H1 (cell line): Measurements from ENCODE around the gene ARHGEF3. TPM values are rescaled to one million over a fixed set of nuclear protein-coding genes. Genes with fewer than 3 reads are reported as not detected.

Experiments used
- CTCF ChIA-PET: fragments of 300-600 bp; sonication (Branson Sonifier 250); formaldehyde crosslinking; loops from one replicate; lab custom pipeline; 2021; ENCODE audit not compliant: partially characterized antibody; lab: Charles Lee
- POLR2A ChIA-PET: fragments of 300-600 bp; sonication (Branson Sonifier 250); formaldehyde crosslinking; loops from one replicate; lab custom pipeline; 2021; ENCODE audit warnings: inconsistent platforms; ENCODE audit not compliant: partially characterized antibody; lab: Charles Lee
- DNase-seq, 2 experiments: peaks; one replicate each; pipeline versions ENCODE4 v3.0.0 to v3.0.0-alpha.2; 2010 to 2022; ENCODE audit warnings: low spot score in 2 of 2, low read depth in 1 of 2, mixed read lengths in 1 of 2
- FAIRE-seq: peaks from 2 replicates; lab custom pipeline; 2011; peaks lifted over from hg19 to GRCh38; lab: Jason Lieb, UNC
- H2AFZ ChIP-seq: 2 replicates; pipeline ENCODE4 v1.8.1; 2012; ENCODE audit warnings: low read length, inconsistent platforms
- H2AK5ac ChIP-seq: 2 replicates; pipeline ENCODE4 v1.6.1; 2013; ENCODE audit warnings: low read depth, low read length
- H2BK120ac ChIP-seq: replicated peaks from 2 replicates; pipeline ENCODE3; 2013; ENCODE audit warnings: low read depth, low read length, inconsistent platforms
- H2BK12ac ChIP-seq: 2 replicates; pipeline ENCODE4 v1.6.1; 2013; ENCODE audit warnings: low read depth, low read length
- H2BK15ac ChIP-seq: 2 replicates; pipeline ENCODE4 v1.6.1; 2013; ENCODE audit warnings: low read length
- H2BK20ac ChIP-seq: 2 replicates; pipeline ENCODE4 v1.6.1; 2013; ENCODE audit warnings: low read length
- H2BK5ac ChIP-seq: 2 replicates; pipeline ENCODE4 v1.6.1; 2013; ENCODE audit warnings: low read depth, low read length
- H3K14ac ChIP-seq: 2 replicates; pipeline ENCODE4 v1.6.1; 2013; ENCODE audit warnings: inconsistent platforms; ENCODE audit not compliant: insufficient read length
- H3K18ac ChIP-seq: 2 replicates; pipeline ENCODE4 v1.6.1; 2013; ENCODE audit warnings: low read length; ENCODE audit errors: extremely low read depth
- H3K23ac ChIP-seq: 2 replicates; pipeline ENCODE4 v1.6.1; 2013; ENCODE audit warnings: inconsistent platforms; ENCODE audit not compliant: insufficient read length
- H3K23me2 ChIP-seq: 2 replicates; pipeline ENCODE4 v1.6.1; 2013; ENCODE audit warnings: low read depth, low read length
- H3K27ac ChIP-seq: 2 replicates; pipeline ENCODE4 v1.6.1; 2011; ENCODE audit warnings: low read depth, low read length, inconsistent platforms
- H3K27me3 ChIP-seq, 4 experiments: replicated peaks in 1 of 4; 1 replicate in 1 of 4; 2 replicates in 3 of 4; pipeline versions ENCODE4 v1.6.1 to v1.8.1; 2011 to 2013; ENCODE audit warnings: low read length in 3 of 4, mild to moderate bottlenecking in 3 of 4, inconsistent platforms in 2 of 4, mixed read lengths in 2 of 4, moderate library complexity in 1 of 4; ENCODE audit not compliant: control insufficient read depth in 3 of 4, insufficient read depth in 3 of 4; ENCODE audit errors: extremely low read depth in 1 of 4
- H3K36me3 ChIP-seq, 4 experiments: 2 replicates each; pipeline versions ENCODE4 v1.6.1 to v1.8.1; 2011 to 2013; ENCODE audit warnings: mild to moderate bottlenecking in 4 of 4, low read length in 3 of 4, moderate library complexity in 2 of 4, control low read depth in 1 of 4, inconsistent platforms in 1 of 4; ENCODE audit not compliant: insufficient read depth in 4 of 4, control insufficient read depth in 2 of 4
- H3K4ac ChIP-seq: replicated peaks from 2 replicates; pipeline ENCODE3; 2013; ENCODE audit warnings: low read length, low read depth, mixed read lengths, inconsistent platforms; ENCODE audit not compliant: insufficient read length
- H3K4me1 ChIP-seq, 4 experiments: replicated peaks in 1 of 4; 1 replicate in 1 of 4; 2 replicates in 3 of 4; pipeline versions ENCODE4 v1.6.1 to v1.8.1; 2011 to 2013; ENCODE audit warnings: low read length in 3 of 4, inconsistent platforms in 2 of 4, mixed read lengths in 1 of 4; ENCODE audit not compliant: insufficient read depth in 4 of 4, control insufficient read depth in 3 of 4
- H3K4me2 ChIP-seq, 2 experiments: 2 replicates each; pipeline versions ENCODE4 v1.6.1 to v1.8.1; 2011 to 2013; ENCODE audit warnings: low read depth in 2 of 2, low read length in 2 of 2, control low read depth in 1 of 2, inconsistent platforms in 1 of 2, mild to moderate bottlenecking in 1 of 2; ENCODE audit not compliant: insufficient read depth in 1 of 2
- H3K4me3 ChIP-seq, 4 experiments: fragments of 200-600, 300-600 bp in 1 of 4; sonication (generic), shearing (Covaris generic), sonication (Bioruptor Twin) in 1 of 4; 2 replicates each; pipeline versions ENCODE4 v1.5.1 to v1.8.1; 2011 to 2016; ENCODE audit warnings: low read length in 4 of 4, low read depth in 3 of 4, control low read depth in 2 of 4, inconsistent platforms in 2 of 4, mild to moderate bottlenecking in 2 of 4, mixed read lengths in 1 of 4, moderate library complexity in 1 of 4; ENCODE audit not compliant: insufficient read depth in 2 of 4; ENCODE audit errors: extremely low read depth in 1 of 4
- H3K56ac ChIP-seq: replicated peaks from 2 replicates; pipeline ENCODE3; 2013; ENCODE audit warnings: low read depth, mild to moderate bottlenecking, mixed read lengths, low read length, inconsistent platforms; ENCODE audit not compliant: insufficient read length
- H3K79me1 ChIP-seq: 2 replicates; pipeline ENCODE4 v1.6.1; 2013; ENCODE audit warnings: low read depth, low read length, control low read depth
- H3K79me2 ChIP-seq, 2 experiments: 2 replicates each; pipeline versions ENCODE4 v1.6.1 to v1.8.1; 2012 to 2013; ENCODE audit warnings: low read length in 2 of 2, mild to moderate bottlenecking in 2 of 2, inconsistent platforms in 1 of 2; ENCODE audit not compliant: insufficient read depth in 2 of 2, control insufficient read depth in 1 of 2
- H3K9ac ChIP-seq, 4 experiments: replicated peaks in 1 of 4; 1 replicate in 1 of 4; 2 replicates in 3 of 4; pipeline versions ENCODE4 v1.6.1 to v1.8.1; 2011 to 2013; ENCODE audit warnings: low read depth in 3 of 4, low read length in 3 of 4, control low read depth in 2 of 4, mild to moderate bottlenecking in 2 of 4, moderate library complexity in 2 of 4, inconsistent platforms in 1 of 4; ENCODE audit errors: extremely low read depth in 1 of 4
- H3K9me3 ChIP-seq, 2 experiments: 2 replicates each; pipeline versions ENCODE4 v1.6.1 to v1.8.1; 2012 to 2013; ENCODE audit warnings: mild to moderate bottlenecking in 2 of 2, moderate library complexity in 2 of 2, control low read depth in 1 of 2, inconsistent platforms in 1 of 2, low read depth in 1 of 2, low read length in 1 of 2, mixed read lengths in 1 of 2; ENCODE audit not compliant: insufficient read depth in 2 of 2
- H4K20me1 ChIP-seq, 2 experiments: replicated peaks in 1 of 2; 2 replicates each; pipeline versions ENCODE3 to v1.8.1; 2011 to 2013; ENCODE audit warnings: inconsistent platforms in 2 of 2, low read length in 2 of 2, mild to moderate bottlenecking in 1 of 2; ENCODE audit not compliant: insufficient read depth in 2 of 2, control insufficient read depth in 1 of 2
- H4K5ac ChIP-seq: 2 replicates; pipeline ENCODE4 v1.6.1; 2013; ENCODE audit warnings: low read length, low read depth, mixed read lengths, inconsistent platforms; ENCODE audit not compliant: insufficient read length
- H4K8ac ChIP-seq: 2 replicates; pipeline ENCODE4 v1.8.0; 2013; ENCODE audit warnings: mild to moderate bottlenecking, moderate library complexity, low read length, inconsistent platforms; ENCODE audit not compliant: insufficient read depth; ENCODE audit errors: extremely low read depth
- H4K91ac ChIP-seq: replicated peaks from 2 replicates; pipeline ENCODE3; 2013; ENCODE audit warnings: low read length, mixed read lengths, inconsistent platforms; ENCODE audit not compliant: insufficient read length
- CBX5 ChIP-seq: fragments of 300-800, 300-1000 bp; sonication (generic); IDR thresholded peaks from 2 replicates; pipeline ENCODE4 v1.7.1; 2016; ENCODE audit warnings: antibody characterized with exemption, low read length, low read depth
- SIRT6 ChIP-seq: IDR thresholded peaks from one replicate; pipeline ENCODE4 v1.7.1; 2012; ENCODE audit warnings: low read length, inconsistent platforms
- WGBS, 2 experiments: shearing (Covaris generic) in 1 of 2; methylation state at CpG; one replicate each; pipeline versions ENCODE4 v1.1.6 to v1.1.7; 2013 to 2015; ENCODE audit warnings: low lambda C conversion rate in 2 of 2, mixed read lengths in 2 of 2, inconsistent platforms in 1 of 2, low coverage in 1 of 2, missing lambda C conversion rate in 1 of 2; ENCODE audit not compliant: insufficient replicate concordance in 2 of 2, insufficient coverage in 1 of 2, insufficient read length in 1 of 2; ENCODE audit errors: extremely low coverage in 1 of 2, missing lambda C conversion rate in 1 of 2; 5-methylcytosine and 5-hydroxymethylcytosine counted together
- polyA plus RNA-seq, 7 experiments: library from polyadenylated mRNA; depleted of rRNA in 3 of 7; stranded (reverse) in 5 of 7; unstranded in 2 of 7; fragments of >200 nt in 5 of 7; fragments of 200-250 nt in 2 of 7; gene quantifications; 1 replicate in 5 of 7; 2 replicates in 1 of 7; 4 replicates in 1 of 7; pipeline versions ENCODE4 v1.2.1 to v1.2.3, GENCODE V29; 2011 to 2013; ENCODE audit warnings: missing spikeins in 2 of 7, mixed read lengths in 2 of 7
- total RNA-seq: library from RNA; stranded (reverse); fragmentation: NEBNext Ultra II Directional; extraction: Animal tissue kit (Norgen Biotek cat#: 25700); gene quantifications from 2 replicates; pipeline ENCODE4 v1.2.1, GENCODE V29; 2021

The ARHGEF3 gene
- total and polyA plus RNA-seq, 2 of the 8 experiments (the other 6 are each of a cell fraction or from before 2014, with no cell fraction given) = 2.8 to 6.0 TPM

GRCh38 chr3:56684029-56684428 lies 117.7 kb downstream of the ARHGEF3 start:
- Histone ChIP-seq H2AFZ (no peak overlapping the region), H4K91ac (no peak overlapping the region), H2BK20ac (no peak overlapping the region), H3K56ac (no peak overlapping the region), H3K27ac (no peak overlapping the region), H3K18ac (no peak overlapping the region), H3K4ac (no peak overlapping the region), H2BK120ac (no peak overlapping the region), H3K23me2 (peaks cover 3% of the 10 kb centered on the region), H2BK5ac (no peak overlapping the region), H3K79me1 (no peaks in the 10 kb centered on the region; the same call in 1 of the 2 replicates), H3K9ac (no peak overlapping the region), H4K8ac (no peak overlapping the region), H2BK12ac (no peak overlapping the region), H3K4me3 (no peak overlapping the region), H4K20me1 (no peaks in the 10 kb centered on the region), H3K14ac (no peak overlapping the region), H2BK15ac (no peak overlapping the region), H3K4me2 (no peak overlapping the region), H4K5ac (no peak overlapping the region), H2AK5ac (no peak overlapping the region), H3K9me3 (peaks cover 5 to 11% of the 10 kb centered on the region in 2 experiments; a peak in 3 of 4 replicates), H3K27me3 (peaks cover 4 to 18% (median 14%) of the 10 kb centered on the region in 4 experiments), H3K4me1 (peaks cover 0 to 2% (median 1%) of the 10 kb centered on the region in 4 experiments; a peak in 3 of 7 replicates), H3K36me3 (peaks cover 0 to 6% (median 2%) of the 10 kb centered on the region in 4 experiments; a peak in 3 of 8 replicates), H3K79me2 (peaks cover 0 to 31% of the 10 kb centered on the region in 2 experiments; a peak in 2 of 4 replicates), H3K23ac (no peak overlapping the region)
- FAIRE-seq = no peak
- WGBS, 2 experiments = 95% methylated on average over 13 of the region's 13 CpGs; no CpG with 5 or more reads in 1 of the 2 experiments
- no peak for DNase-seq
- ChIA-PET CTCF (interaction anchor here (0.5 kb wide), 1 partner anchor 116 kb away, joined by 3 read pairs; no protein-coding TSS in a partner anchor), POLR2A (interaction anchor here (3.0 kb wide), 1 partner anchor 10 kb away, joined by 14 read pairs; no protein-coding TSS in a partner anchor)
- TF ChIP-seq SIRT6 = no peak
- TF ChIP-seq CBX5 = no peak
